ENCODE data around the gene MED27.

DNA sequence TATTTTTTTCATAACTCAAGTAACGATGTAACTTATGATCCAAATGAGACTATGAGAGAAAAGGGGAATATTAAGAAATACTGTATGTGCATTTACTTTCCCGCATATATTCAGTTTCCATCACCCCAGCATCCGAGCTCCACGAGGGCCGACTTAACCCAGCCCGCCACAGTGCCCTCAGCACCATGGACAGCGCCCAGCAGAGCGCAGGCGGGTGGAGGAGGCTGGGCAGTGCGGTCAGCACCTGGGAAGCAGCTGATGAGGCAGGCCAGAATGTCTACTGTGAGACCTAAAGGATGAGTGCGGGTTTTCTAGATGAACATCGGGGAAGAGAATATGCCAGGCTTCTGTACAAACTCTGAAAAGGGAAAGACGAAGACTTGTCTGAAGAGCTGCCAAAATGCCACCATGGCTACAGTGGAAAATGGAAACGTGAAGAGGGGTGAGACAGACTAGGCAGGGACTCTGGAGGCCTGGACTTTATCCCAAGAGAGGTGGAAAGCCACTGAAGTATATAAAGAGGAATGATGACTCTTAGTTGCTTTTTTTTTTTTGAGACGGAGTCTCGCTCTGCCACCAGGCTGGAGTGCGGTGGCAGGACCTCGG lies 34.5 kb upstream of the MED27 start:
- TF ChIP-seq CEBPB (IDR thresholded peaks at IDR 0.05; ENCODE audit: borderline replicate concordance in 1 of 2, low read depth in 2 of 2, low read length in 2 of 2) (no peak), ZNF622 (IDR thresholded peaks at IDR 0.05) (no peak), GABPA (IDR thresholded peaks at IDR 0.05; ENCODE audit: low read depth) (no peak), CHD2 (IDR thresholded peaks at IDR 0.05; ENCODE audit: borderline replicate concordance, low read depth, low read length) (no peak), ETV6 (conservative IDR thresholded peaks at IDR 0.05 in 1 of 2, IDR thresholded peaks at IDR 0.05 in 1 of 2; ENCODE audit: borderline replicate concordance in 1 of 2, low read depth in 1 of 2) (no peak), SP1 (IDR thresholded peaks at IDR 0.05; ENCODE audit: low read depth, low read length) (no peak), RAD21 (IDR thresholded peaks at IDR 0.05; ENCODE audit: insufficient read depth, low read depth, low read length) (no peak), NFIC (IDR thresholded peaks at IDR 0.05; ENCODE audit: low read depth, low read length) (no peak), SMARCA5 (IDR thresholded peaks at IDR 0.05) (no peak)
- TF ChIP-seq, protein P1, sequence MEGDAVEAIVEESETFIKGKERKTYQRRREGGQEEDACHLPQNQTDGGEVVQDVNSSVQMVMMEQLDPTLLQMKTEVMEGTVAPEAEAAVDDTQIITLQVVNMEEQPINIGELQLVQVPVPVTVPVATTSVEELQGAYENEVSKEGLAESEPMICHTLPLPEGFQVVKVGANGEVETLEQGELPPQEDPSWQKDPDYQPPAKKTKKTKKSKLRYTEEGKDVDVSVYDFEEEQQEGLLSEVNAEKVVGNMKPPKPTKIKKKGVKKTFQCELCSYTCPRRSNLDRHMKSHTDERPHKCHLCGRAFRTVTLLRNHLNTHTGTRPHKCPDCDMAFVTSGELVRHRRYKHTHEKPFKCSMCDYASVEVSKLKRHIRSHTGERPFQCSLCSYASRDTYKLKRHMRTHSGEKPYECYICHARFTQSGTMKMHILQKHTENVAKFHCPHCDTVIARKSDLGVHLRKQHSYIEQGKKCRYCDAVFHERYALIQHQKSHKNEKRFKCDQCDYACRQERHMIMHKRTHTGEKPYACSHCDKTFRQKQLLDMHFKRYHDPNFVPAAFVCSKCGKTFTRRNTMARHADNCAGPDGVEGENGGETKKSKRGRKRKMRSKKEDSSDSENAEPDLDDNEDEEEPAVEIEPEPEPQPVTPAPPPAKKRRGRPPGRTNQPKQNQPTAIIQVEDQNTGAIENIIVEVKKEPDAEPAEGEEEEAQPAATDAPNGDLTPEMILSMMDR (IDR thresholded peaks at IDR 0.05 in 2 of 3, conservative IDR thresholded peaks at IDR 0.05 in 1 of 3; ENCODE audit: control insufficient read depth in 2 of 3, extremely low read depth in 1 of 3, insufficient read depth in 1 of 3, low read depth in 3 of 3, low read length in 3 of 3) = no peak
- TF ChIP-seq, protein P2, sequence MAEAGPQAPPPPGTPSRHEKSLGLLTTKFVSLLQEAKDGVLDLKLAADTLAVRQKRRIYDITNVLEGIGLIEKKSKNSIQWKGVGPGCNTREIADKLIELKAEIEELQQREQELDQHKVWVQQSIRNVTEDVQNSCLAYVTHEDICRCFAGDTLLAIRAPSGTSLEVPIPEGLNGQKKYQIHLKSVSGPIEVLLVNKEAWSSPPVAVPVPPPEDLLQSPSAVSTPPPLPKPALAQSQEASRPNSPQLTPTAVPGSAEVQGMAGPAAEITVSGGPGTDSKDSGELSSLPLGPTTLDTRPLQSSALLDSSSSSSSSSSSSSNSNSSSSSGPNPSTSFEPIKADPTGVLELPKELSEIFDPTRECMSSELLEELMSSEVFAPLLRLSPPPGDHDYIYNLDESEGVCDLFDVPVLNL (IDR thresholded peaks at IDR 0.05; ENCODE audit: low read depth, low read length) = no peak
